Measurements from ENCODE around the gene CACNA2D4.

DNA sequence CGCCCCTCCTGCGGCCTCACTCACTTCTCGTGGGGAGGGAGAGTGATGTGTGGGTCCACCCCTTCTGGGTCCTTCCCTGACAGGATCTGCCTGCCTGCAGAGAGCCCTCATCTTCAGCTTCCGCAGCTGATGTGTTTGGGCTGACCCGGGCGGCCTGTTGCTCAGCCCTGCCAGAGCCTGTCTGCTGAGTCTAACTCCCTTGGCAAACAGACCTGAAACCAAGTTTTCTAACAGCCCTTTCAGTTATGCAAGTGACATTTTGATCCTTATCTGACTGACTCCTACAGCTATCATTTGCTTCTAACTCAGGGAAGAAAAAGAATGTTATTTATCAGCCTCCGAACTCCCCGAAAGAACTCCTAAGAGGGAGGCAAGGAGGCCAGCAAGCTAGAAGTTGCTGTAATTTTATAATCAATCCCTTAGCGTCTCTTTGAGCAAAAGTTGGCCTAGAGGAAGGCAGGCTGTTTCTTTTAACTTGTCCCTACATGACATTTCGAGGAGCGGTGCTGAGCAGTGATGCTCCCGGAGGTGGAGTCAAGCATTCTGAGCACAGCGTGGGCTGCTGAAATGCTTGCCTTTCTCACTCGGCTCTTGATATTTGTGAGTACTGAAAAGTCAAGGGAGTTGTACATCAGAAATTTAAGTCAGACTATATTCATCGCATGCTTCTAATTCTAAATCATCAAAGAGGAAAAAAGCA lies 31.5 kb upstream of the CACNA2D4 start:
- no peak for TF ChIP-seq TARDBP (IDR thresholded peaks at IDR 0.05)
- TF ChIP-seq BHLHE40 (IDR thresholded peaks at IDR 0.05; ENCODE audit: borderline replicate concordance), result no peak
- TF ChIP-seq SP1 (IDR thresholded peaks at IDR 0.05), result no peak
- no peak for TF ChIP-seq FOXM1 (IDR thresholded peaks at IDR 0.05; ENCODE audit: borderline replicate concordance)
- TF ChIP-seq CTBP1 (IDR thresholded peaks at IDR 0.05; ENCODE audit: borderline replicate concordance), result no peak
- TF ChIP-seq FOXK2 (IDR thresholded peaks at IDR 0.05), result no peak

All from HEK293T (cell line).